HepG2 (cell line): ENCODE data around the gene PLB1. TPM values are rescaled to one million over a fixed set of nuclear protein-coding genes. Genes with fewer than 3 reads are reported as not detected.

ENCODE experiments used
- ATAD3A ChIP-seq: sonication (generic); formaldehyde crosslinking; IDR thresholded peaks from 2 replicates; pipeline ENCODE4 v1.4.0; 2020; ENCODE audit warnings: missing genetic modification reagents
- ERF ChIP-seq: IDR thresholded peaks from 2 replicates; pipeline ENCODE4 v1.6.1; 2018; ENCODE audit warnings: missing biosample characterization, missing genetic modification reagents
- HDAC2 ChIP-seq: sonication (generic); formaldehyde crosslinking; IDR thresholded peaks from 2 replicates; pipeline ENCODE4 v1.4.0; 2020; ENCODE audit warnings: missing genetic modification reagents
- HNF1A ChIP-seq, 2 experiments: sonication (generic) in 1 of 2; formaldehyde crosslinking in 1 of 2; IDR thresholded peaks; 2 replicates each; pipeline versions ENCODE4 v1.4.0 to v1.6.1; 2016 to 2020; ENCODE audit warnings: borderline replicate concordance in 1 of 2, low read depth in 1 of 2, mild to moderate bottlenecking in 1 of 2, missing genetic modification reagents in 1 of 2
- HNF1B ChIP-seq: sonication (generic); formaldehyde crosslinking; IDR thresholded peaks from 2 replicates; pipeline ENCODE4 v1.5.1; 2020; ENCODE audit warnings: mild to moderate bottlenecking, moderate library complexity, missing genetic modification reagents
- HNRNPK ChIP-seq: fragments of 200-400 bp; formaldehyde crosslinking; IDR thresholded peaks from 2 replicates; pipeline ENCODE4 v1.6.1; 2018; ENCODE audit warnings: low read length, low read depth, moderate library complexity, mild to moderate bottlenecking; ENCODE audit not compliant: poor library complexity, severe bottlenecking
- HNRNPUL1 ChIP-seq: fragments of 200-400 bp; formaldehyde crosslinking; IDR thresholded peaks from 2 replicates; pipeline ENCODE4 v1.6.1; 2017; ENCODE audit warnings: low read depth, mild to moderate bottlenecking, low read length, moderate library complexity
- JUN ChIP-seq: sonication (generic); formaldehyde crosslinking; IDR thresholded peaks from 2 replicates; pipeline ENCODE4 v1.4.0; 2020; ENCODE audit warnings: mild to moderate bottlenecking, missing genetic modification reagents
- MAFF ChIP-seq: IDR thresholded peaks from 2 replicates; pipeline ENCODE4 v1.6.1; 2011; ENCODE audit warnings: low read depth, low read length, improper control_type of control experiment
- MAFK ChIP-seq, 2 experiments: IDR thresholded peaks in 1 of 2; conservative IDR thresholded peaks in 1 of 2; 2 replicates each; pipeline ENCODE4 v1.6.1; 2011; ENCODE audit warnings: improper control_type of control experiment in 2 of 2, low read length in 2 of 2
- MXD4 ChIP-seq: IDR thresholded peaks from 2 replicates; pipeline ENCODE4 v1.6.1; 2016; ENCODE audit warnings: mild to moderate bottlenecking, missing biosample characterization, missing genetic modification reagents
- NR2F2 ChIP-seq: IDR thresholded peaks from 2 replicates; pipeline ENCODE4 v1.6.1; 2012; ENCODE audit warnings: low read depth, inconsistent platforms, borderline replicate concordance
- RXRB ChIP-seq: IDR thresholded peaks from 2 replicates; pipeline ENCODE4 v1.6.1; 2016; ENCODE audit warnings: borderline replicate concordance, missing genetic modification reagents, missing compliant biosample characterization
- SP5 ChIP-seq: IDR thresholded peaks from 2 replicates; pipeline ENCODE4 v1.6.1; 2016; ENCODE audit warnings: low read depth, borderline replicate concordance
- THAP7 ChIP-seq: sonication (generic); formaldehyde crosslinking; IDR thresholded peaks from 2 replicates; pipeline ENCODE4 v1.8.1; 2023; ENCODE audit warnings: mild to moderate bottlenecking, missing genetic modification reagents
- THRA ChIP-seq: sonication (generic); formaldehyde crosslinking; IDR thresholded peaks from 2 replicates; pipeline ENCODE4 v1.4.0; 2020; ENCODE audit warnings: missing genetic modification reagents, borderline replicate concordance
- ZBTB7A ChIP-seq: sonication (generic); formaldehyde crosslinking; IDR thresholded peaks from 2 replicates; pipeline ENCODE4 v1.8.0; 2022; ENCODE audit warnings: mild to moderate bottlenecking, missing genetic modification reagents
- ZNF20 ChIP-seq: sonication (generic); formaldehyde crosslinking; IDR thresholded peaks from 2 replicates; pipeline ENCODE4 v1.4.0; 2020; ENCODE audit warnings: mild to moderate bottlenecking, moderate library complexity, missing genetic modification reagents
- ZNF607 ChIP-seq: sonication (generic); formaldehyde crosslinking; IDR thresholded peaks from 2 replicates; pipeline ENCODE4 v1.5.1; 2020; ENCODE audit warnings: missing genetic modification reagents, mild to moderate bottlenecking, borderline replicate concordance
- ZNF784 ChIP-seq: sonication (generic); formaldehyde crosslinking; IDR thresholded peaks from 2 replicates; pipeline ENCODE4 v1.5.1; 2020; ENCODE audit warnings: missing genetic modification reagents, mild to moderate bottlenecking, borderline replicate concordance
- polyA plus RNA-seq, 8 experiments: library from polyadenylated mRNA; depleted of rRNA in 3 of 8; stranded (reverse) in 7 of 8; unstranded in 1 of 8; fragments of >200 nt; fragmentation: Illumina TruSeq in 4 of 8; extraction: Trizol in 4 of 8; gene quantifications; 2 replicates each; pipeline versions ENCODE4 v1.2.1 to v1.2.3, GENCODE V29; 2011 to 2016; ENCODE audit warnings: low read depth in 4 of 8, missing spikeins in 1 of 8, mixed read lengths in 1 of 8; ENCODE audit not compliant: insufficient read depth in 1 of 8
- total RNA-seq, 5 experiments: library from RNA; depleted of rRNA; stranded (reverse); fragments of >200 nt; fragmentation: Illumina TruSeq; extraction: Trizol; gene quantifications; 2 replicates each; pipeline ENCODE4 v1.2.3, GENCODE V29; 2016; ENCODE audit warnings: low read depth in 1 of 5

Gene PLB1
- total and polyA plus RNA-seq, 2 of the 13 experiments (the other 11 are each of a cell fraction or from before 2014, with no cell fraction given) = 0.20 to 1.8 TPM

DNA sequence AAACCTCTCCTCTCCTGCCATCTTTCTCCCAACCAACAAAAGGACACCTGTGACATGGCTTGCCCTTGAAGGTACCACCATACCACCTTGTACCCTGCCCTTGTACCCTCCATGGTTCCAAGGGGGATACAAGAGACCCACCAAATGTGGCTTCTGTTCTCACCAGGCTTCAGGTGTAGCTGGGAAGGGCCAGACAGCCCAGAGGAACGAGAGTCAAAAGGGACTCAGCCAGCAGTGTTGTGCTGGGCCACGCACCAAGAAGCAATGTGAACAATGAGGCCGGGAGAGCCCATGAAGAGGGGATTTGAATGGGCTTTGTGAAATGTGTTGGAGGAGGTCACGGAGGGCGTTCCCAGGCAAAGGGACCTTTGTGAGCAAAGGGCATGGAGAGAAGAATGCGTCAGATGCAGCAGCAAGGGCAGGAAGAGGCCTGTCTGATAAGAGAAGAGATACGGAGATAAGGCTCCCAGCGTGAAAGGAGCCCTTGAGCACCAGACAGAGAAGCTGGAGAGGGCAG, 48.6 kb downstream of the PLB1 start (continued):
- TF ChIP-seq THRA (peak; percentile 78; the same call in 1 of the 2 replicates), ZNF20 (CRISPR knock-in tag) (no peak), SP5 (CRISPR knock-in tag) (peak; percentile 89), ATAD3A (CRISPR knock-in tag) (no peak), RXRB (CRISPR knock-in tag) (peak; percentile 75), MAFK (conservative IDR thresholded peaks at IDR 0.05 in 1 of 2, IDR thresholded peaks at IDR 0.05 in 1 of 2; ENCODE audit: low read length in 2 of 2) (no peak), NR2F2 (peak; percentile 74; the same call in 1 of the 2 replicates), JUN (CRISPR knock-in tag) (no peak), THAP7 (no peak), HNRNPUL1 (no peak), HDAC2 (CRISPR knock-in tag) (peak; percentile 78; the same call in 1 of the 2 replicates), HNF1A (IDR thresholded peaks at IDR 0.05; ENCODE audit: low read depth) (no peak), HNF1A (CRISPR knock-in tag; IDR thresholded peaks at IDR 0.05; ENCODE audit: borderline replicate concordance) (0 out of 2 replicates have a peak, but pooled peaks have one; percentile 16), MXD4 (CRISPR knock-in tag) (0 out of 2 replicates have a peak, but pooled peaks have one; percentile 30), HNF1B (CRISPR knock-in tag) (peak; percentile 45; the same call in 1 of the 2 replicates), ZBTB7A (CRISPR knock-in tag) (no peak), ZNF784 (CRISPR knock-in tag) (no peak), ERF (CRISPR knock-in tag) (no peak), ZNF607 (CRISPR knock-in tag) (no peak), HNRNPK (no peak), MAFF (no peak)
